ENCODE data around the gene LIME1.

Gene LIME1

DNA sequence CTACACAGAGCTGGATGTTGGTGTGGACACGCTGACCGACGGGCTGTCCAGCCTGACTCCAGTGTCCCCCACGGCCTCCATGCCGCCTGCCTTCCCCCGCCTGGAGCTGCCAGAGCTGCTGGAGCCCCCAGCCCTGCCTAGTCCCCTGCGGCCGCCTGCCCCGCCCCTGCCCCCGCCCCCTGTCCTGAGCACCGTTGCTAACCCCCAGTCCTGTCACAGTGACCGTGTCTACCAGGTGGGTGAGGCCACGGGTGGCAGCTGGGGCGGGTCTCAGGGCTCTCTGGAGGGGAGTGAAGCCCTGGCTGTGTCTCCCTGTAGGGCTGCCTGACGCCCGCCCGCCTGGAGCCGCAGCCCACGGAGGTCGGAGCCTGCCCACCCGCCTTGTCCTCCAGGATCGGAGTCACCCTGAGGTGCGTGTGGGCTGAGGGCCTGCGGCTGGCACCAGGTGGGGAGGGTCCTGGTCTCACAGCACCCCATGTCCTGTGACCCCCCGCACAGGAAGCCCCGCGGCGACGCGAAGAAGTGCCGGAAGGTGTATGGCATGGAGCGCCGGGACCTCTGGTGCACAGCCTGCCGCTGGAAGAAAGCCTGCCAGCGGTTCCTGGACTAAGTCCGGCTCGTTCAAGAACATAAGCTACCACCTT lies 6.0 kb downstream of the LIME1 start:
- TF ChIP-seq, protein P1, sequence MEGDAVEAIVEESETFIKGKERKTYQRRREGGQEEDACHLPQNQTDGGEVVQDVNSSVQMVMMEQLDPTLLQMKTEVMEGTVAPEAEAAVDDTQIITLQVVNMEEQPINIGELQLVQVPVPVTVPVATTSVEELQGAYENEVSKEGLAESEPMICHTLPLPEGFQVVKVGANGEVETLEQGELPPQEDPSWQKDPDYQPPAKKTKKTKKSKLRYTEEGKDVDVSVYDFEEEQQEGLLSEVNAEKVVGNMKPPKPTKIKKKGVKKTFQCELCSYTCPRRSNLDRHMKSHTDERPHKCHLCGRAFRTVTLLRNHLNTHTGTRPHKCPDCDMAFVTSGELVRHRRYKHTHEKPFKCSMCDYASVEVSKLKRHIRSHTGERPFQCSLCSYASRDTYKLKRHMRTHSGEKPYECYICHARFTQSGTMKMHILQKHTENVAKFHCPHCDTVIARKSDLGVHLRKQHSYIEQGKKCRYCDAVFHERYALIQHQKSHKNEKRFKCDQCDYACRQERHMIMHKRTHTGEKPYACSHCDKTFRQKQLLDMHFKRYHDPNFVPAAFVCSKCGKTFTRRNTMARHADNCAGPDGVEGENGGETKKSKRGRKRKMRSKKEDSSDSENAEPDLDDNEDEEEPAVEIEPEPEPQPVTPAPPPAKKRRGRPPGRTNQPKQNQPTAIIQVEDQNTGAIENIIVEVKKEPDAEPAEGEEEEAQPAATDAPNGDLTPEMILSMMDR (IDR thresholded peaks at IDR 0.05; ENCODE audit: borderline replicate concordance, insufficient read depth, low read depth, low read length), result no peak
- no peak overlapping the region for H3K4me3 ChIP-seq (ENCODE audit: low read depth, low read length)

DNA sequence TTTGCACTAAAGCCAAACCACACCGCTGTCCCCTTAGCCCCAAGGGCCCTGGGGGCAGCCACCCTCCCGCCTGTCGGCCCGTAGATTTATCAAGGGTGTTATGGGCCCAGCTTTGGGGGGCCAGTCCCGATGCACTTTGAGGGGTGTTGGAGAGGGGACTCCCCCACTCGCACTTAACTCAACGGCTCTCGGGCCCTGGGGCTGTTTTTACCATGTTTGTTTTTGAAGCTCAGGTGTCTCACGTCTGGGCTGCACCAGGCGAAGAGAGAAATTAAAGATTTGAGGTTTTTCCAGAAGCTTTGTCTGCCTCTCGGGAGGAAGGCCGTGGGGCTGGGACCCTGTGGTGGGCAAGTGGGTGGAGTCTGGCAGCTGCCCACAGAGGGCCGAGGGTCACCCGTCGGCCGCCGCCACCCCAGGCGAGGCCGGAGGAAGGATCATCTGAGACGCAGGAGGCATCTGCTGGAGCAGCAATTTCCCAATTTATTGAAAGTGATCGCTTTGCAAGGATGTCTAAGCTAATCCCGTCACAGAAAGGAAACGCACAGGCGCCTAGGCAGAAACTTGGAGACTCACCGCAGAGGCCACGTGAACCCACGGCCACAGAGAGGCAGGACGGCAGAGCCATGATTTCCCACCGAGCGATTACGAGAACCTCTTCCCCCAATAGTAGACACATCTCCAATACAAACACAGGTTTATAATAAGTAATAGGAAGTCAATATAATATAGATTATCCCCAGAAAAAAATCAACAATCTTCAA lies 6.9 kb downstream of the LIME1 start:
- TF ChIP-seq, protein P1 (IDR thresholded peaks at IDR 0.05; ENCODE audit: borderline replicate concordance, insufficient read depth, low read depth, low read length), result no peak
- no peak overlapping the region for H3K4me3 ChIP-seq (ENCODE audit: low read depth, low read length)

DNA sequence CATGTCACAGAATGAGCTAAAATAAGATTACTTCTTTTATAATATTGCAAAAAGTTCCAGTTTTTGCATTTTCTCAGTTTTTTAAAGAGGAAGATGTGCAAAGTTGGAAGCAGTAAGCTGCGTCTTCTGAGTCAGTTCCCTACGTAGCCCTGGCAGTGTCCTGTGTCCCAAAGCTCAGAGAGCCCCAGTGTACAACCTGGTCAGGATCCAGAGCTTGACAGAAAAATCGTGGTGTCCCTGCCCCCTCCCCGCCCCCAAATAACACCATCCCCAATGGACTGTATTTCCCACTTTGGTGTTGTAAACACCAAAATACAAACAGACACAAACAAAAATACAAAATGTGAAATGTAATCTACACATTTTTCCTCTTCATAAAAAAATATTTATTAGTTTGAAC lies 7.7 kb downstream of the LIME1 start:
- TF ChIP-seq, protein P1 (IDR thresholded peaks at IDR 0.05; ENCODE audit: borderline replicate concordance, insufficient read depth, low read depth, low read length), result no peak

DNA sequence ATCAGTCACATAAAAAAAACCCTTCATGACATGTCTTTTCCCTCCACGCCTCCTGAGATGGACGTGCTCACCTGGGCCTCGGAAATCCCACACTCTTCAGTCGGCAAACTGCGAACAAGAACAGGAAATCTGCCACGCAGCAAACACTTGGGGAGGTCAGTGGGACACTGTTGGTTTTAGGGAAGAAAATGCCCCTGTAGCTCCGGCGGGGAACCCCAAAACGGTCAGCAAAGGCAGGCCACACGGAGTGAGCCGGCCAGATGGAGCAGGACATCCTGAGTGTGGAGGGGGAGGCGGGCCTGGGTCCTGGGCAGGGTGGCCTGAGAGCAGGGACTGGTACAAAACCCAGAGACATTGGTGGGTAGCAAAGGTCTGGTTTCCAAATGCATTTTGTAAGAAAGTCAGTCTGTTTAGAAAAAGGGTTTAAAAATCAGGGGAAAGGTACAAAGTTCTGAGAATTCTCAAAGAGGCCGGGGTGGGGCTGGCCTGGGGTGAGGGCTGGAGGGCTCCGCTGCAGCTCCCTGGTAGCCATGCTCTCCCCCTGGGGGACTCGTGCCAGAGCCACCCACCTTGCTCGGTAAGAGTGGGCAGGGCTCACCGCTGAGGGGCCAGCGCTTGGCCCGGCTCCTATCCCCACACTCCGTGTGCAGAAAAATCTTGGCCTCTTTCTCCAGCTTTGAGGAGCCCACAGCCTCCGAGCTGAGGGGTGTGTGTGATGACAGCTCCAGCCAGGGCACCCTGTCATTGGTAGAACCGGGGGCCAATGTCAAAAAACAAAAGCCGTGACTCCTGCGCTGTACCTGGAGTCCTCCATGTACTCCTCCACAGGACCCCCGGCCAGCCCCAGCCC lies 8.3 kb downstream of the LIME1 start:
- no peak overlapping the region for H3K4me3 ChIP-seq (ENCODE audit: low read depth, low read length)
- TF ChIP-seq, protein P1 (IDR thresholded peaks at IDR 0.05; ENCODE audit: borderline replicate concordance, insufficient read depth, low read depth, low read length), result no peak

More for the DNA sequence above, 7.7 kb downstream of the LIME1 start:
- H3K4me3 ChIP-seq (ENCODE audit: low read depth, low read length), result no peak overlapping the region

DNA sequence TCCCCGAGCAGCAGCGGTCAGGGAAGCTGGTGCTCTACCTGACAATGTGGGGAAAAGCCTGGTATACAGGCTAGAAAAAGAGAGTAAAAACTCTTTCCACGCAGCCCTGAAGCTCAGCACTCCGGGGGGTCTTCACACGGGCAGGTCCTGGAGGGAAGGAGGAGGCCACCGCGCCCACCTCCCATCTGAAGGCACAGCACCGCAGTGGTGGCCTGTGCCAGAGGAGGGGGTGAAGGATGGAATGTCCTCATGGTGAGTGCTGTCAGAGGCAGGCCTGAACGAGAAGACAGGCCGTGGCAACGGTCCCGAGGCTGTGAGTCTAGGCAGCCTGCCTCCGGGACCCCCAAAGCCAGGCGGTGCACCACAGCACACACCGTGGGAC lies 9.0 kb downstream of the LIME1 start:
- TF ChIP-seq, protein P1 (IDR thresholded peaks at IDR 0.05; ENCODE audit: borderline replicate concordance, insufficient read depth, low read depth, low read length), result no peak
- no peak overlapping the region for H3K4me3 ChIP-seq (ENCODE audit: low read depth, low read length)

DNA sequence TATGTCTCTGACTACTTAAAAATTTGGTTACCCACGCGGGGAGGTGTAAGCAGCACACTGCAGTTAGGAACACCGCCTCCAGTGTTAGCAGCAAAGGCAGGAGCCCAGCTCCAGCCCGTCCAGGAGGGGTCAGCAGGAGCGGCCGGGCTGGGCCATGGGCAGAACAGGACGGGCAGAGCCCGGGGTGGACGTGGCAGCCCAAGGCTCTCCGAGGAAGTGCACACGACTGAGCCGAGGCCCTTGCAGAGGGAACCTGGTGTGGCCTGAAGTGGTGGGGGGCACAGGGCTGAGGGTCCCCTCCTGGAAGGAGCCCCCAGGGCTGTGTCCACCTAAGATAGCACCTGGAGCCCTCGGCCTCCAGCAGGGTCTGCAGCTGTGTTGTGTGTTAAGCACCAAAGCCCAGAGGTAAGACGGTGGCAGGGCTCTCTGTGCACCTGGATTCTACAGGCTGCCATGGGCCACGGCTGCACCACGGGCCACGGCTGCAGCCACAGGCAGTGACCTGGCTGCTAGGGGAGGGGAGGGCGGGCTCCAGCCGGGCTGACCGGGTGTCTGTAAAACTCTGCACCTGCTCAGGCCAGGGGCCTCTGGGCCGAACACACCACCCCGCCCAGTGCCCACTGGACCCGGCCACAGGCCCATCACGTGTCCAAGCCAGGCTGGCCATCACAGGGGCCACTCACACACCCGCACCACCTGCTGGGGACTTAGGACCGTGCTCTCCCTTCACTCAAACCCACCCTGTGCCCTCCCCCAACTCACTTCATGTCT lies 9.7 kb downstream of the LIME1 start:
- H3K4me3 ChIP-seq (ENCODE audit: low read depth, low read length), result no peak overlapping the region
- TF ChIP-seq, protein P1 (IDR thresholded peaks at IDR 0.05; ENCODE audit: borderline replicate concordance, insufficient read depth, low read depth, low read length), result no peak

All from GM12875 (cell line).